Measurements from ENCODE around the gene PLAC1.

DNA sequence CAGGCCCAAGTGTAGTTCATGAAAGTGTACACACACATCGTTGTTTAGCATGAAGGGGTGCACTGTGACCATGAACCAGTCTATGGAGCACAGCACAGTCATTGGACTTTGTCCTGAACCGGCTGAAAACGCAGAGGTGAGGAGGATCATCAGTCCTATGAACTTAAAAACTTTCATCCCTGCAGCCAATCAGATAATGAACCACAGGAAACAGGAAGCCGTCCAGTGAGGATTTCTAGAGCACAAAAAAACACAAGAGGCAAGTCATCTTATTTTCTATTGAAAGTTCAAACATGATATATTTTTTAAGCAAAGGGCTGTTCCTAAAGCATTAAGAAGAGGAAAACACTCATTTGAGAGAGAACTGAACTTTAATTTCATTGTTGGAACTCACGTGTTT is 91.8 kb downstream of the PLAC1 start:
- no peak for TF ChIP-seq POLR2AphosphoS5 (IDR thresholded peaks at IDR 0.05; ENCODE audit: low read depth)
- TF ChIP-seq, protein P1, sequence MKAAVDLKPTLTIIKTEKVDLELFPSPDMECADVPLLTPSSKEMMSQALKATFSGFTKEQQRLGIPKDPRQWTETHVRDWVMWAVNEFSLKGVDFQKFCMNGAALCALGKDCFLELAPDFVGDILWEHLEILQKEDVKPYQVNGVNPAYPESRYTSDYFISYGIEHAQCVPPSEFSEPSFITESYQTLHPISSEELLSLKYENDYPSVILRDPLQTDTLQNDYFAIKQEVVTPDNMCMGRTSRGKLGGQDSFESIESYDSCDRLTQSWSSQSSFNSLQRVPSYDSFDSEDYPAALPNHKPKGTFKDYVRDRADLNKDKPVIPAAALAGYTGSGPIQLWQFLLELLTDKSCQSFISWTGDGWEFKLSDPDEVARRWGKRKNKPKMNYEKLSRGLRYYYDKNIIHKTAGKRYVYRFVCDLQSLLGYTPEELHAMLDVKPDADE (IDR thresholded peaks at IDR 0.05) = no peak
- TF ChIP-seq, protein P2, sequence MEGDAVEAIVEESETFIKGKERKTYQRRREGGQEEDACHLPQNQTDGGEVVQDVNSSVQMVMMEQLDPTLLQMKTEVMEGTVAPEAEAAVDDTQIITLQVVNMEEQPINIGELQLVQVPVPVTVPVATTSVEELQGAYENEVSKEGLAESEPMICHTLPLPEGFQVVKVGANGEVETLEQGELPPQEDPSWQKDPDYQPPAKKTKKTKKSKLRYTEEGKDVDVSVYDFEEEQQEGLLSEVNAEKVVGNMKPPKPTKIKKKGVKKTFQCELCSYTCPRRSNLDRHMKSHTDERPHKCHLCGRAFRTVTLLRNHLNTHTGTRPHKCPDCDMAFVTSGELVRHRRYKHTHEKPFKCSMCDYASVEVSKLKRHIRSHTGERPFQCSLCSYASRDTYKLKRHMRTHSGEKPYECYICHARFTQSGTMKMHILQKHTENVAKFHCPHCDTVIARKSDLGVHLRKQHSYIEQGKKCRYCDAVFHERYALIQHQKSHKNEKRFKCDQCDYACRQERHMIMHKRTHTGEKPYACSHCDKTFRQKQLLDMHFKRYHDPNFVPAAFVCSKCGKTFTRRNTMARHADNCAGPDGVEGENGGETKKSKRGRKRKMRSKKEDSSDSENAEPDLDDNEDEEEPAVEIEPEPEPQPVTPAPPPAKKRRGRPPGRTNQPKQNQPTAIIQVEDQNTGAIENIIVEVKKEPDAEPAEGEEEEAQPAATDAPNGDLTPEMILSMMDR (conservative IDR thresholded peaks at IDR 0.05; ENCODE audit: low read depth in 2 of 2) = no peak
- no peak for TF ChIP-seq EZH2 (IDR thresholded peaks at IDR 0.05; ENCODE audit: low read depth, unreplicated experiment)
- TF ChIP-seq CREB1 (CRISPR knock-in tag; IDR thresholded peaks at IDR 0.05; ENCODE audit: low read depth) = no peak
- no peak for TF ChIP-seq ZNF331 (CRISPR knock-in tag; IDR thresholded peaks at IDR 0.05; ENCODE audit: low read depth)
- TF ChIP-seq, protein P3, sequence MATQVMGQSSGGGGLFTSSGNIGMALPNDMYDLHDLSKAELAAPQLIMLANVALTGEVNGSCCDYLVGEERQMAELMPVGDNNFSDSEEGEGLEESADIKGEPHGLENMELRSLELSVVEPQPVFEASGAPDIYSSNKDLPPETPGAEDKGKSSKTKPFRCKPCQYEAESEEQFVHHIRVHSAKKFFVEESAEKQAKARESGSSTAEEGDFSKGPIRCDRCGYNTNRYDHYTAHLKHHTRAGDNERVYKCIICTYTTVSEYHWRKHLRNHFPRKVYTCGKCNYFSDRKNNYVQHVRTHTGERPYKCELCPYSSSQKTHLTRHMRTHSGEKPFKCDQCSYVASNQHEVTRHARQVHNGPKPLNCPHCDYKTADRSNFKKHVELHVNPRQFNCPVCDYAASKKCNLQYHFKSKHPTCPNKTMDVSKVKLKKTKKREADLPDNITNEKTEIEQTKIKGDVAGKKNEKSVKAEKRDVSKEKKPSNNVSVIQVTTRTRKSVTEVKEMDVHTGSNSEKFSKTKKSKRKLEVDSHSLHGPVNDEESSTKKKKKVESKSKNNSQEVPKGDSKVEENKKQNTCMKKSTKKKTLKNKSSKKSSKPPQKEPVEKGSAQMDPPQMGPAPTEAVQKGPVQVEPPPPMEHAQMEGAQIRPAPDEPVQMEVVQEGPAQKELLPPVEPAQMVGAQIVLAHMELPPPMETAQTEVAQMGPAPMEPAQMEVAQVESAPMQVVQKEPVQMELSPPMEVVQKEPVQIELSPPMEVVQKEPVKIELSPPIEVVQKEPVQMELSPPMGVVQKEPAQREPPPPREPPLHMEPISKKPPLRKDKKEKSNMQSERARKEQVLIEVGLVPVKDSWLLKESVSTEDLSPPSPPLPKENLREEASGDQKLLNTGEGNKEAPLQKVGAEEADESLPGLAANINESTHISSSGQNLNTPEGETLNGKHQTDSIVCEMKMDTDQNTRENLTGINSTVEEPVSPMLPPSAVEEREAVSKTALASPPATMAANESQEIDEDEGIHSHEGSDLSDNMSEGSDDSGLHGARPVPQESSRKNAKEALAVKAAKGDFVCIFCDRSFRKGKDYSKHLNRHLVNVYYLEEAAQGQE (IDR thresholded peaks at IDR 0.05; ENCODE audit: unreplicated experiment) = no peak
- no peak for TF ChIP-seq EZH2phosphoT487 (IDR thresholded peaks at IDR 0.05; ENCODE audit: unreplicated experiment)
- no peak for TF ChIP-seq JUNB (IDR thresholded peaks at IDR 0.05; ENCODE audit: unreplicated experiment)
